HepG2 (cell line): ENCODE results near the gene SKI. TPM values are rescaled to one million over a fixed set of nuclear protein-coding genes. Genes with fewer than 3 reads are reported as not detected.

Experiments used
- ATAC-seq: fragments of 200-7000 bp; cut with Tn5 transposase; 3 replicates; pipeline ENCODE4 v1.9.1; 2020; ENCODE audit warnings: mild to moderate bottlenecking, moderate library complexity
- BruUV-seq: library from RNA; stranded (reverse); fragments of 400-500 nt; replicated peaks from 2 replicates; lab custom pipeline; 2021; lab: Mats Ljungman, UMichigan
- CTCF ChIA-PET: fragments of 300-600 bp; formaldehyde crosslinking; extraction: SDS; loops from one replicate; lab custom pipeline; 2021; ENCODE audit warnings: low total read pairs, inconsistent platforms, low intra/inter-chr PET ratio; lab: Yijun Ruan, JAX
- POLR2A ChIA-PET: fragments of 350-600 bp; sonication (Branson Sonifier 250); formaldehyde crosslinking; loops from one replicate; lab custom pipeline; 2020; ENCODE audit warnings: antibody characterized with exemption, inconsistent platforms; lab: Yijun Ruan, JAX
- DNase-seq: peaks from one replicate; pipeline ENCODE4 v3.0.0-alpha.2; 2015; ENCODE audit warnings: low spot score
- FAIRE-seq: peaks from 3 replicates; lab custom pipeline; 2011; peaks lifted over from hg19 to GRCh38; lab: Jason Lieb, UNC
- H2AFZ ChIP-seq: one replicate; pipeline ENCODE4 v1.6.1; 2011; ENCODE audit warnings: low read length, inconsistent platforms
- H3K27ac ChIP-seq: fragments of 300-600 bp; 3 replicates; pipeline ENCODE4 v1.8.0; 2011; ENCODE audit warnings: mixed run types, mild to moderate bottlenecking, mixed read lengths, low read length, inconsistent platforms; ENCODE audit not compliant: insufficient read depth; ENCODE audit errors: extremely low read length
- H3K27me3 ChIP-seq, 2 experiments: fragments of 200-600 bp in 1 of 2; 2 replicates in 1 of 2; 3 replicates in 1 of 2; pipeline versions ENCODE4 v1.6.0 to v1.8.0; 2011; ENCODE audit warnings: low read length in 2 of 2, mild to moderate bottlenecking in 2 of 2, moderate library complexity in 2 of 2, inconsistent platforms in 1 of 2; ENCODE audit not compliant: insufficient read depth in 2 of 2, control insufficient read depth in 1 of 2
- H3K36me3 ChIP-seq, 2 experiments: fragments of 200-600 bp in 1 of 2; replicated peaks in 1 of 2; 2 replicates in 1 of 2; 3 replicates in 1 of 2; pipeline versions ENCODE4 v1.5.1 to v1.8.0; 2011; ENCODE audit warnings: low read length in 2 of 2, inconsistent platforms in 1 of 2; ENCODE audit not compliant: insufficient read depth in 2 of 2, control insufficient read depth in 1 of 2
- H3K4me1 ChIP-seq: 2 replicates; pipeline ENCODE4 v1.5.1; 2012; ENCODE audit warnings: low read length, inconsistent platforms; ENCODE audit not compliant: insufficient read depth
- H3K4me2 ChIP-seq: 2 replicates; pipeline ENCODE4 v1.6.0; 2011; ENCODE audit warnings: low read depth, low read length, inconsistent platforms
- H3K4me3 ChIP-seq, 3 experiments: fragments of 200-600 bp in 1 of 3; sonication (generic), shearing (Covaris generic) in 1 of 3; replicated peaks in 1 of 3; 2 replicates each; pipeline ENCODE4 v1.5.1; 2011 to 2016; ENCODE audit warnings: low read length in 3 of 3, inconsistent platforms in 2 of 3, low read depth in 2 of 3, mild to moderate bottlenecking in 2 of 3, control low read depth in 1 of 3, mixed read lengths in 1 of 3; ENCODE audit not compliant: insufficient read depth in 1 of 3
- H3K79me2 ChIP-seq: one replicate; pipeline ENCODE4 v1.6.1; 2011; ENCODE audit warnings: low read length, inconsistent platforms; ENCODE audit not compliant: insufficient read depth
- H3K9ac ChIP-seq: 2 replicates; pipeline ENCODE4 v1.6.0; 2011; ENCODE audit warnings: mild to moderate bottlenecking, low read depth, low read length, inconsistent platforms; ENCODE audit not compliant: insufficient read depth
- H3K9me3 ChIP-seq: 2 replicates; pipeline ENCODE4 v1.5.1; 2012; ENCODE audit warnings: mild to moderate bottlenecking, low read length
- H4K20me1 ChIP-seq: 2 replicates; pipeline ENCODE4 v1.6.0; 2011; ENCODE audit warnings: inconsistent platforms, mild to moderate bottlenecking, low read length, moderate library complexity; ENCODE audit not compliant: insufficient read depth
- CCDC6 ChIP-seq: sonication (generic); formaldehyde crosslinking; IDR thresholded peaks from 2 replicates; pipeline ENCODE4 v1.8.1; 2022; ENCODE audit warnings: mild to moderate bottlenecking, missing genetic modification reagents, moderate library complexity
- DNMT1 ChIP-seq: sonication (generic); formaldehyde crosslinking; IDR thresholded peaks from 2 replicates; pipeline ENCODE4 v1.5.1; 2020; ENCODE audit warnings: mild to moderate bottlenecking, missing genetic modification reagents
- EEA1 ChIP-seq: sonication (generic); formaldehyde crosslinking; IDR thresholded peaks from 2 replicates; pipeline ENCODE4 v1.5.1; 2020; ENCODE audit warnings: mild to moderate bottlenecking, missing genetic modification reagents, borderline replicate concordance
- HIC2 ChIP-seq: sonication (generic); formaldehyde crosslinking; IDR thresholded peaks from 2 replicates; pipeline ENCODE4 v1.9.0; 2022; ENCODE audit warnings: low read depth, missing genetic modification reagents
- HNRNPLL ChIP-seq: fragments of 200-400 bp; formaldehyde crosslinking; IDR thresholded peaks from 2 replicates; pipeline ENCODE4 v1.6.1; 2017; ENCODE audit warnings: mild to moderate bottlenecking, low read depth, low read length; ENCODE audit not compliant: poor library complexity, severe bottlenecking
- ISX ChIP-seq: sonication (generic); formaldehyde crosslinking; conservative IDR thresholded peaks from 2 replicates; pipeline ENCODE4 v1.5.0; 2020; ENCODE audit warnings: missing genetic modification reagents
- LCORL ChIP-seq, 2 experiments: fragments of 450-650 bp in 1 of 2; sonication (generic) in 1 of 2; formaldehyde crosslinking in 1 of 2; IDR thresholded peaks; 2 replicates each; pipeline versions ENCODE4 v1.5.0 to v1.6.1; 2017 to 2020; ENCODE audit warnings: antibody characterized with exemption in 1 of 2, missing genetic modification reagents in 1 of 2
- SAP130 ChIP-seq: IDR thresholded peaks from 2 replicates; pipeline ENCODE4 v1.6.1; 2016; ENCODE audit warnings: low read depth
- SIN3A ChIP-seq: IDR thresholded peaks from 2 replicates; pipeline ENCODE4 v1.6.1; 2011; ENCODE audit warnings: low read depth, mild to moderate bottlenecking, control low read depth, low read length, borderline replicate concordance
- ZHX1 ChIP-seq: sonication (generic); formaldehyde crosslinking; IDR thresholded peaks from 2 replicates; pipeline ENCODE4 v1.8.1; 2022; ENCODE audit warnings: low read depth, mild to moderate bottlenecking, missing genetic modification reagents
- ZNF274 ChIP-seq: sonication (generic); formaldehyde crosslinking; IDR thresholded peaks from 2 replicates; pipeline ENCODE4 v1.5.1; 2020; ENCODE audit warnings: mild to moderate bottlenecking, missing genetic modification reagents
- ZNF777 ChIP-seq: sonication (generic); formaldehyde crosslinking; IDR thresholded peaks from 2 replicates; pipeline ENCODE4 v1.4.0; 2020; ENCODE audit warnings: missing genetic modification reagents
- WGBS: methylation state at CpG from one replicate; pipeline ENCODE4 v1.1.6; 2017; ENCODE audit warnings: low lambda C conversion rate; 5-methylcytosine and 5-hydroxymethylcytosine counted together
- in situ Hi-C: cut with HindIII; loops from 2 replicates; pipeline ENCODE4 v1.10.0; 2017; ENCODE audit warnings: low pct_unique_long_range_greater_than_20kb; ENCODE audit not compliant: extremely low pct_ligation_motif_present
- intact Hi-C: fragments of 100-400 bp; cut with micrococcal nuclease; formaldehyde crosslinking; loops from one replicate; pipeline ENCODE4 v1.10.0; 2022; ENCODE audit not compliant: unreplicated experiment
- polyA plus RNA-seq, 8 experiments: library from polyadenylated mRNA; depleted of rRNA in 3 of 8; stranded (reverse) in 7 of 8; unstranded in 1 of 8; fragments of >200 nt; fragmentation: Illumina TruSeq in 4 of 8; extraction: Trizol in 4 of 8; gene quantifications; 2 replicates each; pipeline versions ENCODE4 v1.2.1 to v1.2.3, GENCODE V29; 2011 to 2016; ENCODE audit warnings: low read depth in 4 of 8, missing spikeins in 1 of 8, mixed read lengths in 1 of 8; ENCODE audit not compliant: insufficient read depth in 1 of 8
- total RNA-seq, 5 experiments: library from RNA; depleted of rRNA; stranded (reverse); fragments of >200 nt; fragmentation: Illumina TruSeq; extraction: Trizol; gene quantifications; 2 replicates each; pipeline ENCODE4 v1.2.3, GENCODE V29; 2016; ENCODE audit warnings: low read depth in 1 of 5
- TF ChIP-seq, protein P1 (sequence below): sonication (generic); formaldehyde crosslinking; IDR thresholded peaks from 2 replicates; pipeline ENCODE4 v1.5.0; 2020; ENCODE audit warnings: mild to moderate bottlenecking, missing genetic modification reagents, borderline replicate concordance

The SKI gene
- total and polyA plus RNA-seq, 2 of the 13 experiments (the other 11 are each of a cell fraction or from before 2014, with no cell fraction given), result 4.7 to 6.9 TPM

GRCh38 chr1:2205191-2205952 lies 22.7 kb upstream of the SKI start:
- in situ Hi-C loops (no loop called here), intact Hi-C loops (no loop called here)
- Histone ChIP-seq H3K9me3 (no peaks in the 10 kb centered on the region), H3K9ac (0 out of 2 replicates have a peak overlapping the region, but pooled peaks have one; percentile 58), H3K27me3 (peaks cover 0 to 20% of the 10 kb centered on the region in 2 experiments; a peak in 4 of 5 replicates), H3K36me3 (no peaks in the 10 kb centered on the region), H2AFZ (no peak overlapping the region), H3K4me2 (peak overlapping the region; percentile 98), H3K4me3 (peak overlapping the region; percentile 17 to 76 (median 37); a peak in 5 of 6 replicates), H3K4me1 (peaks cover 81% of the 10 kb centered on the region), H3K27ac (no peak overlapping the region), H4K20me1 (no peaks in the 10 kb centered on the region), H3K79me2 (no peaks in the 10 kb centered on the region)
- WGBS, result 39% methylated on average over 44 of the region's 84 CpGs
- no peak for FAIRE-seq
- ChIA-PET POLR2A (interaction anchor here (1.1 to 8.5 kb wide), 4 partner anchors 11 to 207 kb away, joined by 3 to 178 read pairs (median 10); partner anchors contain the start of genes FAAP20, MORN1, RER1 and SKI), CTCF (no interaction called here)
- ATAC-seq, result peak; percentile 9
- DNase-seq, result peak; percentile 69
- BruUV-seq, result no TSS peak
- TF ChIP-seq HIC2 (CRISPR knock-in tag) (no peak), EEA1 (CRISPR knock-in tag) (0 out of 2 replicates have a peak, but pooled peaks have one; percentile 38), DNMT1 (CRISPR knock-in tag) (peak; percentile 78; the same call in 1 of the 2 replicates), ZNF777 (no peak), LCORL (IDR thresholded peaks at IDR 0.05) (no peak), LCORL (CRISPR knock-in tag; IDR thresholded peaks at IDR 0.05) (0 out of 2 replicates have a peak, but pooled peaks have one; percentile 14), ZNF274 (CRISPR knock-in tag) (0 out of 2 replicates have a peak, but pooled peaks have one; percentile 30), SAP130 (peak; percentile 22; the same call in 1 of the 2 replicates), ISX (no peak), HNRNPLL (peak; percentile 36), CCDC6 (CRISPR knock-in tag) (0 out of 2 replicates have a peak, but pooled peaks have one; percentile 41), SIN3A (peak; percentile 31; the same call in 1 of the 2 replicates), ZHX1 (CRISPR knock-in tag) (peak; percentile 87; the same call in 1 of the 2 replicates)
- TF ChIP-seq, protein P1, sequence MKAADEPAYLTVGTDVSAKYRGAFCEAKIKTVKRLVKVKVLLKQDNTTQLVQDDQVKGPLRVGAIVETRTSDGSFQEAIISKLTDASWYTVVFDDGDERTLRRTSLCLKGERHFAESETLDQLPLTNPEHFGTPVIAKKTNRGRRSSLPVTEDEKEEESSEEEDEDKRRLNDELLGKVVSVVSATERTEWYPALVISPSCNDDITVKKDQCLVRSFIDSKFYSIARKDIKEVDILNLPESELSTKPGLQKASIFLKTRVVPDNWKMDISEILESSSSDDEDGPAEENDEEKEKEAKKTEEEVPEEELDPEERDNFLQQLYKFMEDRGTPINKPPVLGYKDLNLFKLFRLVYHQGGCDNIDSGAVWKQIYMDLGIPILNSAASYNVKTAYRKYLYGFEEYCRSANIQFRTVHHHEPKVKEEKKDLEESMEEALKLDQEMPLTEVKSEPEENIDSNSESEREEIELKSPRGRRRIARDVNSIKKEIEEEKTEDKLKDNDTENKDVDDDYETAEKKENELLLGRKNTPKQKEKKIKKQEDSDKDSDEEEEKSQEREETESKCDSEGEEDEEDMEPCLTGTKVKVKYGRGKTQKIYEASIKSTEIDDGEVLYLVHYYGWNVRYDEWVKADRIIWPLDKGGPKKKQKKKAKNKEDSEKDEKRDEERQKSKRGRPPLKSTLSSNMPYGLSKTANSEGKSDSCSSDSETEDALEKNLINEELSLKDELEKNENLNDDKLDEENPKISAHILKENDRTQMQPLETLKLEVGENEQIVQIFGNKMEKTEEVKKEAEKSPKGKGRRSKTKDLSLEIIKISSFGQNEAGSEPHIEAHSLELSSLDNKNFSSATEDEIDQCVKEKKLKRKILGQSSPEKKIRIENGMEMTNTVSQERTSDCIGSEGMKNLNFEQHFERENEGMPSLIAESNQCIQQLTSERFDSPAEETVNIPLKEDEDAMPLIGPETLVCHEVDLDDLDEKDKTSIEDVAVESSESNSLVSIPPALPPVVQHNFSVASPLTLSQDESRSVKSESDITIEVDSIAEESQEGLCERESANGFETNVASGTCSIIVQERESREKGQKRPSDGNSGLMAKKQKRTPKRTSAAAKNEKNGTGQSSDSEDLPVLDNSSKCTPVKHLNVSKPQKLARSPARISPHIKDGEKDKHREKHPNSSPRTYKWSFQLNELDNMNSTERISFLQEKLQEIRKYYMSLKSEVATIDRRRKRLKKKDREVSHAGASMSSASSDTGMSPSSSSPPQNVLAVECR (CRISPR knock-in tag), result 0 out of 2 replicates have a peak, but pooled peaks have one; percentile 10
